ENCODE data around the gene PAMR1. TPM values are rescaled to one million over a fixed set of nuclear protein-coding genes. Genes with fewer than 3 reads are reported as not detected.

Gene PAMR1
- total and polyA plus RNA-seq, 9 of the 15 experiments (the other 6 are each of a cell fraction or from before 2014, with no cell fraction given), result not detected

DNA sequence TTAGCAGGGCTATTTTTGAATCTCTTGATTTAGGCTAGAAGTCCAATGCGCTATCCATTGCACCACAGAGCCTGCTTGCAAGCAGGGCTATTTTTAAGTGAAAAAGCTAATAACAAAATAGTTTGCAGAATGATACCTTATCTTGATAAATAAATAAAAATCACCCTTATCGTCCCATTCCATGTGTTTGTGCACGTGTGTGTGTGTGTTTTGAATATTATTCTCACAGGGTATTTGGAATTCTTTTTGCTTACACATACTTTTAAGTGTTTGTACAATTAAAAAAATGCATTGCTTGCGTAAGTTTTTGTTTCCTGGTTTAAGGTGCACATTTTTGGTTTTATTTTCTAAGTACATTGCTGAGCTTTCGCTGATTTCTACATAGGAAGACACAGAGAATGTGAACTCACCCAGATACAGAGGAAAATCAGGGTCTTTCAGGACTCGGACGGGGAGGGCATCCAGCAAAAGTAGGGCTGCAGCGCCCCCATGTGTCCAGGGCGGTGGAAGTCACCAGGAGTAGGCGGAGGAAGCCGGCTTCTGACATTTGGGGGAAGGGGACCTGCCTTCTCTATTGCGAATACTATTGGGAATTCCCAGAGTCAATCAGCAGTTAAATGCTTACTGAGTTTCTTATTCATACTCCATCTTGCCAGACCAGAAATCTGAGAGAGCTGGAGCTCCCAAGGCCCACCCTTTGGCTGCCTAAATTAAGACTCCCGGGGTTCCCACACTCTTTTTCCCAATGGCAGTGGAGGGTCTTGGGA is 133.3 kb downstream of the PAMR1 start (continued):
- TF ChIP-seq REST (IDR thresholded peaks at IDR 0.05; ENCODE audit: borderline replicate concordance) (peak; percentile 72; the same call in 1 of the 2 replicates), REST (CRISPR knock-in tag; IDR thresholded peaks at IDR 0.05; ENCODE audit: low read depth) (no peak), C11orf30 (IDR thresholded peaks at IDR 0.05; ENCODE audit: low read depth) (peak; percentile 20; the same call in 1 of the 2 replicates), CEBPG (CRISPR knock-in tag; IDR thresholded peaks at IDR 0.05) (no peak), CEBPG (tag; conservative IDR thresholded peaks at IDR 0.05 in 1 of 2, IDR thresholded peaks at IDR 0.05 in 1 of 2) (peak in 1 of 2 experiments; percentile 33; a peak in 1 of 4 replicates), STAG1 (CRISPR knock-in tag; IDR thresholded peaks at IDR 0.05; ENCODE audit: borderline replicate concordance) (peak; percentile 90; the same call in 1 of the 2 replicates), ZC3H4 (CRISPR knock-in tag; IDR thresholded peaks at IDR 0.05; ENCODE audit: borderline replicate concordance) (no peak), CBX8 (IDR thresholded peaks at IDR 0.05; ENCODE audit: borderline replicate concordance, extremely low read depth, low read depth, low read length, poor library complexity, severe bottlenecking) (no peak), RAD21 (CRISPR knock-in tag; conservative IDR thresholded peaks at IDR 0.05 in 1 of 2, IDR thresholded peaks at IDR 0.05 in 1 of 2) (peak; percentile 94 to 96), CLOCK (CRISPR knock-in tag; IDR thresholded peaks at IDR 0.05; ENCODE audit: borderline replicate concordance) (no peak)
- TF ChIP-seq, protein P1, sequence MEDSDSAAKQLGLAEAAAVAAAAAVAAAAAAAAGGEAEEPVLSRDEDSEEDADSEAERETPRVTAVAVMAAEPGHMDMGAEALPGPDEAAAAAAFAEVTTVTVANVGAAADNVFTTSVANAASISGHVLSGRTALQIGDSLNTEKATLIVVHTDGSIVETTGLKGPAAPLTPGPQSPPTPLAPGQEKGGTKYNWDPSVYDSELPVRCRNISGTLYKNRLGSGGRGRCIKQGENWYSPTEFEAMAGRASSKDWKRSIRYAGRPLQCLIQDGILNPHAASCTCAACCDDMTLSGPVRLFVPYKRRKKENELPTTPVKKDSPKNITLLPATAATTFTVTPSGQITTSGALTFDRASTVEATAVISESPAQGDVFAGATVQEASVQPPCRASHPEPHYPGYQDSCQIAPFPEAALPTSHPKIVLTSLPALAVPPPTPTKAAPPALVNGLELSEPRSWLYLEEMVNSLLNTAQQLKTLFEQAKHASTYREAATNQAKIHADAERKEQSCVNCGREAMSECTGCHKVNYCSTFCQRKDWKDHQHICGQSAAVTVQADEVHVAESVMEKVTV (CRISPR knock-in tag; IDR thresholded peaks at IDR 0.05), result peak; percentile 92

Measured in K562 (cell line).